ENCODE results near the gene ATG12. TPM values are rescaled to one million over a fixed set of nuclear protein-coding genes. Genes with fewer than 3 reads are reported as not detected.
"Not testable (repeated sequence)": the region's sequence is repeated elsewhere in the genome, so short reads cannot be mapped to it uniquely, and the experiment has no call there.

ATG12 gene
- total and polyA plus RNA-seq, 10 donors = 30.6 to 90.4 (median 49.6) TPM

- H3K27me3 ChIP-seq (replicated peaks in 1 of 7) = peaks cover 0 to 48% (median 24%) of the 10 kb centered on the region in 7 donors
- peaks cover 3 to 15% (median 14%) of the 10 kb centered on the region in 6 donors for H3K4me1 ChIP-seq
- no peaks in the 10 kb centered on the region for H3K9me3 ChIP-seq
- intact Hi-C loops (cut with DNase I; ENCODE audit: low total_unique reads) = no loop called here
- DNase-seq = no peak
- no peaks in the 10 kb centered on the region for H3K36me3 ChIP-seq
- no peak overlapping the region for H3K4me3 ChIP-seq
- TF ChIP-seq POLR2A (IDR thresholded peaks at IDR 0.05) (no peak), CTCF (IDR thresholded peaks at IDR 0.05 in 8 of 11, conservative IDR thresholded peaks at IDR 0.05 in 3 of 11) (no peak), POLR2AphosphoS5 (IDR thresholded peaks at IDR 0.05) (no peak)
- no peak overlapping the region for H3K27ac ChIP-seq
Observed at GRCh38 chr5:115811406-115811805, 30.0 kb downstream of the ATG12 start.

- no peak overlapping the region for H3K4me3 ChIP-seq
- peaks cover 0 to 8% (median 7%) of the 10 kb centered on the region in 6 donors for H3K4me1 ChIP-seq
- peaks cover 0 to 42% (median 18%) of the 10 kb centered on the region in 7 donors for H3K27me3 ChIP-seq (replicated peaks in 1 of 7)
- H3K27ac ChIP-seq = no peak overlapping the region
- no peaks in the 10 kb centered on the region for H3K9me3 ChIP-seq
- no peaks in the 10 kb centered on the region for H3K36me3 ChIP-seq
- no peak for TF ChIP-seq POLR2A (IDR thresholded peaks at IDR 0.05)
- TF ChIP-seq CTCF (IDR thresholded peaks at IDR 0.05 in 8 of 11, conservative IDR thresholded peaks at IDR 0.05 in 3 of 11) = no peak
- no peak for TF ChIP-seq POLR2AphosphoS5 (IDR thresholded peaks at IDR 0.05)
- intact Hi-C loops (cut with DNase I; ENCODE audit: low total_unique reads) = no loop called here
- no peak for DNase-seq
Observed at GRCh38 chr5:115810761-115811160, 30.6 kb downstream of the ATG12 start.

GRCh38 chr5:115809946-115810345 is 31.4 kb downstream of the ATG12 start:
- Histone ChIP-seq H3K4me3 (no peak overlapping the region), H3K36me3 (no peaks in the 10 kb centered on the region), H3K4me1 (peaks cover 0 to under 1% (median 0%) of the 10 kb centered on the region in 6 donors), H3K27ac (no peak overlapping the region), H3K27me3 (replicated peaks in 1 of 7) (peaks cover 0 to 34% (median 12%) of the 10 kb centered on the region in 7 donors), H3K9me3 (no peaks in the 10 kb centered on the region)
- intact Hi-C loops (cut with DNase I; ENCODE audit: low total_unique reads) = no loop called here
- TF ChIP-seq POLR2A (IDR thresholded peaks at IDR 0.05) (no peak), POLR2AphosphoS5 (IDR thresholded peaks at IDR 0.05) (no peak), CTCF (IDR thresholded peaks at IDR 0.05 in 8 of 11, conservative IDR thresholded peaks at IDR 0.05 in 3 of 11) (no peak)
- 52 to 75% (median 66%) methylated on average over 2 of the region's 2 CpGs for WGBS, 5 donors
- no peak for DNase-seq

- DNase-seq; H3K9me3 ChIP-seq; H3K4me3 ChIP-seq; H3K36me3 ChIP-seq; H3K4me1 ChIP-seq; intact Hi-C loops (cut with DNase I; ENCODE audit: low total_unique reads); H3K27ac ChIP-seq: not testable (repeated sequence)
- peaks cover 0 to 15% (median 0%) of the 10 kb centered on the region in 7 donors for H3K27me3 ChIP-seq (replicated peaks in 1 of 7)
- 88 to 98% (median 94%) methylated on average over 2 of the region's 2 CpGs for WGBS, 5 donors
Observed at GRCh38 chr5:115808066-115808465, 33.3 kb downstream of the ATG12 start.

GRCh38 chr5:115807654-115808052 is 33.7 kb downstream of the ATG12 start:
- 73 to 94% (median 81%) methylated on average over 2 of the region's 2 CpGs for WGBS, 5 donors
- H3K4me1 ChIP-seq = no peaks in the 10 kb centered on the region
- H3K4me3 ChIP-seq = no peak overlapping the region
- TF ChIP-seq POLR2A (IDR thresholded peaks at IDR 0.05) (no peak), CTCF (IDR thresholded peaks at IDR 0.05 in 8 of 11, conservative IDR thresholded peaks at IDR 0.05 in 3 of 11) (no peak), POLR2AphosphoS5 (IDR thresholded peaks at IDR 0.05) (no peak)
- no peak overlapping the region for H3K27ac ChIP-seq
- H3K9me3 ChIP-seq = no peaks in the 10 kb centered on the region
- H3K27me3 ChIP-seq (replicated peaks in 1 of 7) = peaks cover 0 to 11% (median 0%) of the 10 kb centered on the region in 7 donors
- intact Hi-C loops (cut with DNase I; ENCODE audit: low total_unique reads) = no loop called here
- no peaks in the 10 kb centered on the region for H3K36me3 ChIP-seq
- no peak for DNase-seq

All from spleen (tissue), 11 donors.